K562 (cell line): Measurements from ENCODE around the gene MRPL42.
"Not testable (repeated sequence)": the region's sequence is repeated elsewhere in the genome, so short reads cannot be mapped to it uniquely, and the experiment has no call there.

Experiments used
- ETV6 ChIP-seq, 3 experiments: fragments of 150-350 bp in 1 of 3; sonication (generic) in 1 of 3; formaldehyde crosslinking in 1 of 3; IDR thresholded peaks; 2 replicates each; pipeline versions ENCODE4 v1.6.1 to v1.8.0; 2014 to 2022; ENCODE audit warnings: borderline replicate concordance in 2 of 3, low read depth in 2 of 3, antibody characterized with exemption in 1 of 3, low read length in 1 of 3, mild to moderate bottlenecking in 1 of 3, missing genetic modification reagents in 1 of 3
- GTF3C2 ChIP-seq: IDR thresholded peaks from 3 replicates; pipeline ENCODE4 v1.6.1; 2011; ENCODE audit warnings: borderline replicate concordance, mild to moderate bottlenecking, moderate library complexity; ENCODE audit not compliant: insufficient read length; ENCODE audit errors: extremely low read depth
- HNRNPH1 ChIP-seq: fragments of 200-400 bp; formaldehyde crosslinking; optimal IDR thresholded peaks from 2 replicates; pipeline ENCODE3; 2017; ENCODE audit warnings: low read depth, mild to moderate bottlenecking, low read length, moderate library complexity
- SIN3B ChIP-seq: fragments of 450-650 bp; IDR thresholded peaks from 2 replicates; pipeline ENCODE4 v1.6.1; 2017; ENCODE audit warnings: low read depth, mild to moderate bottlenecking, moderate library complexity
- STAT5B ChIP-seq: fragments of 250-450 bp; sonication (Bioruptor Pico); IDR thresholded peaks from 2 replicates; pipeline ENCODE4 v1.8.0; 2021; ENCODE audit warnings: mild to moderate bottlenecking, inconsistent platforms
- ZFP36 ChIP-seq: fragments of 150-350 bp; IDR thresholded peaks from 2 replicates; pipeline ENCODE4 v1.6.1; 2018; ENCODE audit warnings: low read length, low read depth; ENCODE audit not compliant: partially characterized antibody
- ZNF263 ChIP-seq: sonication (generic); formaldehyde crosslinking; IDR thresholded peaks from 2 replicates; pipeline ENCODE4 v1.8.0; 2022; ENCODE audit warnings: mild to moderate bottlenecking, missing genetic modification reagents, borderline replicate concordance
- TF ChIP-seq, protein P1 (sequence below): fragments of 200-800 bp; sonication (Bioruptor generic); IDR thresholded peaks from 2 replicates; pipeline ENCODE4 v1.6.1; 2016; ENCODE audit warnings: missing genetic modification characterization, missing compliant biosample characterization

GRCh38 chr12:93558685-93559084, 91.4 kb downstream of the MRPL42 start:
- not testable (repeated sequence) for TF ChIP-seq GTF3C2; ETV6 (IDR thresholded peaks at IDR 0.05; ENCODE audit: borderline replicate concordance in 1 of 2, low read depth in 2 of 2, low read length in 1 of 2); ETV6 (CRISPR knock-in tag; IDR thresholded peaks at IDR 0.05; ENCODE audit: borderline replicate concordance); ZFP36; HNRNPH1; STAT5B; ZNF263 (CRISPR knock-in tag); SIN3B
- TF ChIP-seq, protein P1, sequence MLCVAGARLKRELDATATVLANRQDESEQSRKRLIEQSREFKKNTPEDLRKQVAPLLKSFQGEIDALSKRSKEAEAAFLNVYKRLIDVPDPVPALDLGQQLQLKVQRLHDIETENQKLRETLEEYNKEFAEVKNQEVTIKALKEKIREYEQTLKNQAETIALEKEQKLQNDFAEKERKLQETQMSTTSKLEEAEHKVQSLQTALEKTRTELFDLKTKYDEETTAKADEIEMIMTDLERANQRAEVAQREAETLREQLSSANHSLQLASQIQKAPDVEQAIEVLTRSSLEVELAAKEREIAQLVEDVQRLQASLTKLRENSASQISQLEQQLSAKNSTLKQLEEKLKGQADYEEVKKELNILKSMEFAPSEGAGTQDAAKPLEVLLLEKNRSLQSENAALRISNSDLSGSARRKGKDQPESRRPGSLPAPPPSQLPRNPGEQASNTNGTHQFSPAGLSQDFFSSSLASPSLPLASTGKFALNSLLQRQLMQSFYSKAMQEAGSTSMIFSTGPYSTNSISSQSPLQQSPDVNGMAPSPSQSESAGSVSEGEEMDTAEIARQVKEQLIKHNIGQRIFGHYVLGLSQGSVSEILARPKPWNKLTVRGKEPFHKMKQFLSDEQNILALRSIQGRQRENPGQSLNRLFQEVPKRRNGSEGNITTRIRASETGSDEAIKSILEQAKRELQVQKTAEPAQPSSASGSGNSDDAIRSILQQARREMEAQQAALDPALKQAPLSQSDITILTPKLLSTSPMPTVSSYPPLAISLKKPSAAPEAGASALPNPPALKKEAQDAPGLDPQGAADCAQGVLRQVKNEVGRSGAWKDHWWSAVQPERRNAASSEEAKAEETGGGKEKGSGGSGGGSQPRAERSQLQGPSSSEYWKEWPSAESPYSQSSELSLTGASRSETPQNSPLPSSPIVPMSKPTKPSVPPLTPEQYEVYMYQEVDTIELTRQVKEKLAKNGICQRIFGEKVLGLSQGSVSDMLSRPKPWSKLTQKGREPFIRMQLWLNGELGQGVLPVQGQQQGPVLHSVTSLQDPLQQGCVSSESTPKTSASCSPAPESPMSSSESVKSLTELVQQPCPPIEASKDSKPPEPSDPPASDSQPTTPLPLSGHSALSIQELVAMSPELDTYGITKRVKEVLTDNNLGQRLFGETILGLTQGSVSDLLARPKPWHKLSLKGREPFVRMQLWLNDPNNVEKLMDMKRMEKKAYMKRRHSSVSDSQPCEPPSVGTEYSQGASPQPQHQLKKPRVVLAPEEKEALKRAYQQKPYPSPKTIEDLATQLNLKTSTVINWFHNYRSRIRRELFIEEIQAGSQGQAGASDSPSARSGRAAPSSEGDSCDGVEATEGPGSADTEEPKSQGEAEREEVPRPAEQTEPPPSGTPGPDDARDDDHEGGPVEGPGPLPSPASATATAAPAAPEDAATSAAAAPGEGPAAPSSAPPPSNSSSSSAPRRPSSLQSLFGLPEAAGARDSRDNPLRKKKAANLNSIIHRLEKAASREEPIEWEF (CRISPR knock-in tag), result not testable (repeated sequence)
